Colonic mucosa (tissue), 4 donors: Measurements from ENCODE around the gene MRPL52. TPM values are rescaled to one million over a fixed set of nuclear protein-coding genes. Genes with fewer than 3 reads are reported as not detected.
A peak's percentile ranks its signal among the peaks of the same experiment; 100 is the strongest.
"Not testable (repeated sequence)": the region's sequence is repeated elsewhere in the genome, so short reads cannot be mapped to it uniquely, and the experiment has no call there.

ENCODE experiments used
- DNase-seq: peaks from one replicate; pipeline ENCODE4 v3.0.0-alpha.2; 2020
- H3K27ac ChIP-seq: fragments of 200-600 bp; one replicate; pipeline ENCODE4 v1.8.0; 2021
- H3K27me3 ChIP-seq: fragments of 200-600 bp; one replicate; pipeline ENCODE4 v1.8.0; 2021
- H3K36me3 ChIP-seq: fragments of 200-600 bp; one replicate; pipeline ENCODE4 v1.8.0; 2021
- H3K4me1 ChIP-seq: fragments of 200-600 bp; one replicate; pipeline ENCODE4 v1.8.0; 2021; ENCODE audit warnings: mild to moderate bottlenecking
- H3K4me3 ChIP-seq: fragments of 200-600 bp; one replicate; pipeline ENCODE4 v1.8.0; 2021
- H3K9ac ChIP-seq, 2 donors: one replicate each; pipeline ENCODE4 v1.7.0; 2013; ENCODE audit warnings: control low read depth in 2 of 2, low read depth in 2 of 2, low read length in 2 of 2
- H3K9me3 ChIP-seq: fragments of 200-600 bp; one replicate; pipeline ENCODE4 v1.8.0; 2021
- intact Hi-C: fragments of 100-400 bp; cut with DNase I; formaldehyde crosslinking; loops from one replicate; pipeline ENCODE4 v1.14.1; 2022
- total RNA-seq, 2 donors: library from RNA; stranded (reverse); fragmentation: NEBNext Ultra II Directional in 1 of 2; extraction: Animal tissue kit (Norgen Biotek cat#: 25700) in 1 of 2; gene quantifications; one replicate each; pipeline ENCODE4 v1.2.1, GENCODE V29; 2021
- TF ChIP-seq, protein P1 (sequence below): fragments of 200-600 bp; IDR thresholded peaks from one replicate; pipeline ENCODE4 v1.8.0; 2022; ENCODE audit warnings: antibody characterized with exemption, mild to moderate bottlenecking
- donor health status: healthy.
- donor health status: DM: no; HTN: no; CAD: no.
- donor health status: DM: no; HTN: no; CAD: no.

The MRPL52 gene
- total RNA-seq, 2 donors from 2014 or later: 79.1 to 156 TPM

- intact Hi-C loops: no loop called here
- H3K9ac ChIP-seq: peak overlapping the region; percentile 50 to 67
- peaks cover 8% of the 10 kb centered on the region for H3K4me1 ChIP-seq
Observed at GRCh38 chr14:22847661-22848341, 18.1 kb downstream of the MRPL52 start.

GRCh38 chr14:22848351-22849164 is 18.9 kb downstream of the MRPL52 start:
- peaks cover 8% of the 10 kb centered on the region for H3K4me1 ChIP-seq
- H3K9me3 ChIP-seq: no peaks in the 10 kb centered on the region
- H3K27ac ChIP-seq: peak overlapping the region; percentile 80
- H3K36me3 ChIP-seq: no peaks in the 10 kb centered on the region
- peak overlapping the region; percentile 46 to 50 for H3K9ac ChIP-seq
- TF ChIP-seq, protein P1, sequence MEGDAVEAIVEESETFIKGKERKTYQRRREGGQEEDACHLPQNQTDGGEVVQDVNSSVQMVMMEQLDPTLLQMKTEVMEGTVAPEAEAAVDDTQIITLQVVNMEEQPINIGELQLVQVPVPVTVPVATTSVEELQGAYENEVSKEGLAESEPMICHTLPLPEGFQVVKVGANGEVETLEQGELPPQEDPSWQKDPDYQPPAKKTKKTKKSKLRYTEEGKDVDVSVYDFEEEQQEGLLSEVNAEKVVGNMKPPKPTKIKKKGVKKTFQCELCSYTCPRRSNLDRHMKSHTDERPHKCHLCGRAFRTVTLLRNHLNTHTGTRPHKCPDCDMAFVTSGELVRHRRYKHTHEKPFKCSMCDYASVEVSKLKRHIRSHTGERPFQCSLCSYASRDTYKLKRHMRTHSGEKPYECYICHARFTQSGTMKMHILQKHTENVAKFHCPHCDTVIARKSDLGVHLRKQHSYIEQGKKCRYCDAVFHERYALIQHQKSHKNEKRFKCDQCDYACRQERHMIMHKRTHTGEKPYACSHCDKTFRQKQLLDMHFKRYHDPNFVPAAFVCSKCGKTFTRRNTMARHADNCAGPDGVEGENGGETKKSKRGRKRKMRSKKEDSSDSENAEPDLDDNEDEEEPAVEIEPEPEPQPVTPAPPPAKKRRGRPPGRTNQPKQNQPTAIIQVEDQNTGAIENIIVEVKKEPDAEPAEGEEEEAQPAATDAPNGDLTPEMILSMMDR: no peak
- H3K27me3 ChIP-seq: no peaks in the 10 kb centered on the region
- H3K4me3 ChIP-seq: no peak overlapping the region
- DNase-seq: peak; percentile 46
- intact Hi-C loops: no loop called here

More at GRCh38 chr14:22847661-22848341, 18.1 kb downstream of the MRPL52 start:
- Histone ChIP-seq H3K36me3 (peaks cover 2% of the 10 kb centered on the region), H3K4me3 (no peak overlapping the region), H3K9me3 (no peaks in the 10 kb centered on the region), H3K27me3 (no peaks in the 10 kb centered on the region), H3K27ac (peak overlapping the region; percentile 80)
- TF ChIP-seq, protein P1: no peak
- no peak for DNase-seq

- intact Hi-C loops: no loop called here
- Histone ChIP-seq H3K27ac (peak overlapping the region; percentile 80), H3K36me3 (no peaks in the 10 kb centered on the region), H3K4me1 (peaks cover 8% of the 10 kb centered on the region), H3K27me3 (no peaks in the 10 kb centered on the region), H3K4me3 (no peak overlapping the region), H3K9me3 (no peaks in the 10 kb centered on the region), H3K9ac (peak overlapping the region; percentile 3 to 40)
- DNase-seq: peak; percentile 51
- TF ChIP-seq, protein P1: no peak
Observed at GRCh38 chr14:22849212-22849819, 19.6 kb downstream of the MRPL52 start.

DNA sequence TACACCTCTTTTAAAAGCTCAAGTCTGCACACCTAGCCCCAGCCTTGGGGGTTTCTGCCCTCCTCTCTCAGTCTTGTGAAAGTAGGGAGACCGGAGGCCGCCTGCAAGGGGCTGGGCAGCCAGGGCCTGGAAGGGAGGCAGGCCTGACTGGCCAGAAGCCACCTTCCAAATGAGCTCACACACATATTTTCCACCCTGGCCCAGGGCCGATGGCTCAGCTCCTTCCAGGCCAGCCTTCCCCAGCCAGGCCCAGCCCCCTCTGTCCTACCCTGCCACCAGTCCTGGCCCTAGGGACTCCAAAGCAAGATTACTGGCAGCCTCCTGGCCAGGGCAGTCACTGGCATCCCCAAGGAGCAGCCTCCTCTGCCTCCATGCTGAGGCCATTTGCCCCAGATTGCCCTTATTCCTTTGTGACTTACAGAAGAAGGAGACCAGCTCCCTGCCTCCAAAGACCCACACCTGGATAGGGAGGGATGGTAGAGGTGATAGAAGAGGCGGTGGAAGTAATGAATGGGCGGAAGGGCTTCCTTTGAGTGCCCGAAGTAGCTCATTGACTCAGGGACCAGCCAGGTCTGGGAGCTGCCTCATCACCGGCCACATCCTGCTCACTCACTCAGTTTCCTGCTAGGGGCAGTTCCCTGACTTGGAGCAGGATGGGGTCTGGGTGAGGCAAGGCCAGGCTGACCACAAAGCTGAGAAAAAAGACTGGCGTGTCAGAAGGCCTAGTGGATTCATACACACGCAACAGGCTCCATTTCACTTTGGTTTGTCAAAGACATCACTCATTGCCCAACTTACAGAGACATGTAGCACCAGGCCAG is 21.5 kb downstream of the MRPL52 start:
- DNase-seq: peak; percentile 64
- TF ChIP-seq, protein P1: no peak
- H3K4me3 ChIP-seq: no peak overlapping the region
- H3K27ac ChIP-seq: peak overlapping the region; percentile 80
- H3K4me1 ChIP-seq: peaks cover 8% of the 10 kb centered on the region
- H3K9ac ChIP-seq: peak overlapping the region; percentile 8 to 50
- intact Hi-C loops: loop anchor here (5.0 kb wide), 1 partner anchor 294 kb away; no protein-coding TSS in a partner anchor
- H3K27me3 ChIP-seq: no peaks in the 10 kb centered on the region
- no peaks in the 10 kb centered on the region for H3K9me3 ChIP-seq
- H3K36me3 ChIP-seq: no peaks in the 10 kb centered on the region

- H3K4me1 ChIP-seq, H3K4me3 ChIP-seq, H3K27me3 ChIP-seq, H3K36me3 ChIP-seq, H3K9ac ChIP-seq, H3K9me3 ChIP-seq, DNase-seq: not testable (repeated sequence)
- H3K27ac ChIP-seq: peak overlapping the region; percentile 80
- intact Hi-C loops: loop anchor here (2.0 to 5.0 kb wide), 2 partner anchors 29 to 295 kb away; no protein-coding TSS in a partner anchor
Observed at GRCh38 chr14:22852178-22852577, 22.5 kb downstream of the MRPL52 start.
